DND-41 (cell line): Measurements from ENCODE around the gene ADM5.

Experiments
- EZH2 ChIP-seq: IDR thresholded peaks from 3 replicates; pipeline ENCODE4 v1.6.1; 2012; ENCODE audit warnings: borderline replicate concordance, low read depth, mild to moderate bottlenecking, moderate library complexity, low read length, inconsistent platforms; ENCODE audit not compliant: severe bottlenecking
- TF ChIP-seq, protein P1 (sequence below): IDR thresholded peaks from 2 replicates; pipeline ENCODE4 v1.5.1; 2012; ENCODE audit warnings: borderline replicate concordance, low read length, moderate library complexity, mild to moderate bottlenecking; ENCODE audit not compliant: poor library complexity, severe bottlenecking; ENCODE audit errors: extremely low read depth

DNA sequence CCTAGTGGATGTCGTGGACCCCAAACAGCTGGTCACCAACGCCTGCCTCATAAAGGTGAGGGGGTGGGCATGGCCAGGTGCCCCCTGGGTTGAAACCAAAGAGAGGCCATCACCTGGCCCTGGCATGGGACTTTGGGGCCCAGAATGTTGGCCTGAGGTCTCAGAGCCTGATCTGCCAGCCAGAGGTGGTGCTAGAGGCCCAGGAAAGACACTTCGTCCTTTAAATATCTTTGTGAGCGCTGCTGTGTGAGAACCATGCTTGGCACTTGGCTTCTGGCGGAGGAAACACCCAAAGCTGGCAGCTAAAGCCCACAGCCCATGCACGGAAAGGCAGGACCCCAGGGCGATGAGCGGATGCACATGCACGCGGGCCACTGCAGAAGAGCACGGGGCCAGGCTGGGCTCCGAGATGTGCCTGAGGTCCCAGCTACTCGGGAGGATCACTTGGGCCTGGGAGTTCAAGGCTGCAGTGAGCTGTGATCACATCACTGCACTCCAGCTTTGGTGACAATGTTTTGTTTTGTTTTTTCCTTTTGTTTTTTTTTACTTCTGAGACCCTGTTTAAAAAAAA lies 4.3 kb upstream of the ADM5 start:
- no peak for TF ChIP-seq EZH2
- TF ChIP-seq, protein P1, sequence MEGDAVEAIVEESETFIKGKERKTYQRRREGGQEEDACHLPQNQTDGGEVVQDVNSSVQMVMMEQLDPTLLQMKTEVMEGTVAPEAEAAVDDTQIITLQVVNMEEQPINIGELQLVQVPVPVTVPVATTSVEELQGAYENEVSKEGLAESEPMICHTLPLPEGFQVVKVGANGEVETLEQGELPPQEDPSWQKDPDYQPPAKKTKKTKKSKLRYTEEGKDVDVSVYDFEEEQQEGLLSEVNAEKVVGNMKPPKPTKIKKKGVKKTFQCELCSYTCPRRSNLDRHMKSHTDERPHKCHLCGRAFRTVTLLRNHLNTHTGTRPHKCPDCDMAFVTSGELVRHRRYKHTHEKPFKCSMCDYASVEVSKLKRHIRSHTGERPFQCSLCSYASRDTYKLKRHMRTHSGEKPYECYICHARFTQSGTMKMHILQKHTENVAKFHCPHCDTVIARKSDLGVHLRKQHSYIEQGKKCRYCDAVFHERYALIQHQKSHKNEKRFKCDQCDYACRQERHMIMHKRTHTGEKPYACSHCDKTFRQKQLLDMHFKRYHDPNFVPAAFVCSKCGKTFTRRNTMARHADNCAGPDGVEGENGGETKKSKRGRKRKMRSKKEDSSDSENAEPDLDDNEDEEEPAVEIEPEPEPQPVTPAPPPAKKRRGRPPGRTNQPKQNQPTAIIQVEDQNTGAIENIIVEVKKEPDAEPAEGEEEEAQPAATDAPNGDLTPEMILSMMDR, result no peak
